SW480 (cell line): Measurements from ENCODE around the gene SNCAIP.
A peak's percentile ranks its signal among the peaks of the same experiment; 100 is the strongest.

Experiments
- DNase-seq: peaks from one replicate; pipeline ENCODE4 v3.0.0-alpha.2; 2016; ENCODE audit warnings: low spot score

Gene SNCAIP

DNA sequence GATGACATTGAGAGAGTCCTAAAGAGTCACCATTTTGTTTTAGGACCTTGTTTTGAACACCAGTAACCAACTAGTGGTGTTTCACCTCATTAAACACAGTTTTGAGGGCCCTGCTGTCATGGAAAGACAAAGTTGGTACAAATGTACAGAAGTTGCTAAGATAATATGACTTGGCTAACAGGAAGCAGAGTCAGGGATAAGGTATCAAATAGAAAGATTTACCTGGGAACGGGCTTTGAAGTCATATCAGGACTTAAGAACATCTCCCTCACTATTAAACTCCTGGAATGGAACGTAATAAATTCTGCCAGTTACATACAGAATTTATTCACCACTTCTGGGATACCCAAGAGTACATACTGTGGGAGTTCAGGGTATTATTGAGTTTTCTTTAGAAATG lies 115.6 kb downstream of the SNCAIP start:
- no peak for DNase-seq

DNA sequence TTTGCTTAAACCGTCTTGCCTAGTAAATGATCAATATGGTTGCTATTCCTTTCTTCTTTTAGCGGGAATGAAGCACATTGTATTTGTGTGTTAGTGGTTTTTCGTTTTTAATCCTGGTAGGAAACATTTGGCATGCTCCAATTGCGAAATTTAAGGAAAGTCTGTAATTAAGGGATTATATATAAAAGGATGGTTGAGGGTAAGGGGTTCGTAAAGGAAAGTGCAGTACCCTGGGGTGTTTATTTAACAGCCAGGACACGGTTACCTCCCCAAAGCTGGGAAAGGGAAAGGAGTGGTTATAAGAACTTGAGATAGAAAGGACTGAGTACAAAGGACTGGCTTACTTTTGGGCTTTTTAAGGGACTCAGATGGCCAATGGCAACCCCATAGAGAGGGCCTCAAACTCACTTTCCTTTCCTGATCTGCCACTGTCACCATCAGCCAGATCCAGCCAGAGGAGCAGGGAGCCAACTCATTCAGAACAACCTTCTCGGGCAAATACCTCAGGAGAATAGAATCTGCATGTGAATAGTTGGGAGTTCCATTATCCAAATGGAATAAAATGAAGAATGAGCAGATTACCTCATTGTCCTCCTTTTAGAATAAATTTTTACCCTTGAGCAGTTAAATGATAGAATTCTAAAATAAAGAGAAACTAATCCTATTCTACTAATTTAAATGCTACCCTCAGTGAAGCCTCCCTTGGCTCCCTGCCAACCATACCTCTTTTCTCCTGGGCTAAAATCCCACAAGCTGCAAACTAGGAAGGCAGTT lies 117.7 kb downstream of the SNCAIP start:
- DNase-seq = no peak

DNA sequence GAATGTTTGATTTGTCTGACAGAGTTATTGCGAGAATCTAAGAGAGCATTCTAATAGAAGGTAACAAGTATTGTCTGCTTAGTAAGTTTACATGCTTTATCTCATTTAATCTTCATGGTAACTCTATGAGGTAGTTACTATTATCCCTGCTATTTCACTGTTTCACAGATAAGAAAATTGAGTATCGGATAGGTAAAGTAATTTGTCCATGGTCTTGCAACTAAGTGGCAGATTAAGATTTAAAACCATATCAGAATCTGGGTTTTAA lies 118.2 kb downstream of the SNCAIP start:
- DNase-seq = no peak

DNA sequence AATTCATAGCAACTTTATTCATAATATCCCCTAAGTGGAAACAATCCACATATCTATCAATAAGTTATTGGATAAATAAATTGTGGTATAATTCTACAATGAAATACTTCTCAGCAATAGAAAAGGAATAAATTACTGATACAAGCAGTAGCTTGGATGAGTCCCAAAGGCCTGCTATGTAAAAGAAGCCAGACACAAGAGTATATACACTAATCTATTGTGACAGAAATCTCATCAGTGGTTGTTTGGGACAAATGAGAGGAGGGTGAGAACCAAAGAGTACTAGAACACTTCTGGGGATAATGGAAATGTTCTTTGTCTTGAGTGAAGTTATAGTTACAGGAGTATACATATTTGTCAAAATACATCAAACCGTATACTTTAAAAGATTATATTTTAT lies 119.3 kb downstream of the SNCAIP start:
- no peak for DNase-seq

DNA sequence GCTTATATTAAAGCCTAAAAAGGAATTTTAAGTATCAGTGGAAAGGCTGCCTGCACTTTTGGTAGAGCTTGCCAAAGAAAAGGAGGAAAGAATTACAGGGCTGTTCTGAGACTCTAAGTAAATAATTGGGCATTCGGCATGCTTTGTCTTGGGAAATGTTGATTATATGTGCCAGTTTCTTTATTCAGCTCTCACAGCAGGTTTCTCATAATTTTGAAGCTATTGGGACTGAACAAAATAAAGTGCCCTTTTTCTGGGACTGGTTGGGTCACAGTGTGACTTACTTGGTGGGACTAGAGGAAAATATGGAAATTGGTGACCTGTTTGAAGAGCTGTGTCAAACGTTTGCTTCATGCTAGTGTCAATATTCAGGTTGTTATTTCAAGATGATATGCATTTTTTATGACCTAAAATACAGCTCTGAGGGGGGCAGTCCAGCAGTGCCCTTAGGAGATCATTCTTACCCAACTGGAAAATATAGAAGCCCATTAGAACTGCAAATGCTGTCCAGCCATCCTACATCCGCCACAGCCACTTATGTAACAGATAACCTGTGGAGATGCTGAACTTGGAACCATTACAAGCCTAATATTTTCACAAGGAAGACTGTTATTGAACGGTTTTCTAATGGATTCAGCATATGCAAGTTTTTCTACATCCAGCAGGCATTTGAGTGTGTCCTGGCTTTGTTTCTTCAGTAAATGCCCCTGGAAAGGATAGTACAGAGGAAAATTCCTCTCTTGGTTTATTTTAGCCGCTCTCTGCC lies 122.4 kb downstream of the SNCAIP start:
- DNase-seq = no peak

DNA sequence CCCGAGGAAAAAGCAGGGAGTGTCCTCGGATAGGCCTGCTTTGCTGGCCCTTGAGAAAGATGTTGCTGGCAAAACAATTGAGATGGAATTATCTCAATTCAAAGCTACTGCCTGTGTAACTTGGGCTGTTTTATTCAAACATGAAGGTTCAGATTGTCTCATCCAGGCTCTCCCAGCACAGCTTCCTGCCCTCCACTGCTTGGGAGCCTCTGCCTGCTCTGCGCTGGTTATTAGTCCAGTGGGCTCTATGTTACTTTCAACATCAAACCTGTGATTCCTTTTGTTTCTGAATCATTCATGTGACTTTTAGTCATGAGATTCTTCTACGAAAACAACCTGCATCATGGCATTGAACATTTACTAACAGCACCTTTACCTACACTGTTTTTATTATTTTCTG lies 123.2 kb downstream of the SNCAIP start:
- DNase-seq = no peak

DNA sequence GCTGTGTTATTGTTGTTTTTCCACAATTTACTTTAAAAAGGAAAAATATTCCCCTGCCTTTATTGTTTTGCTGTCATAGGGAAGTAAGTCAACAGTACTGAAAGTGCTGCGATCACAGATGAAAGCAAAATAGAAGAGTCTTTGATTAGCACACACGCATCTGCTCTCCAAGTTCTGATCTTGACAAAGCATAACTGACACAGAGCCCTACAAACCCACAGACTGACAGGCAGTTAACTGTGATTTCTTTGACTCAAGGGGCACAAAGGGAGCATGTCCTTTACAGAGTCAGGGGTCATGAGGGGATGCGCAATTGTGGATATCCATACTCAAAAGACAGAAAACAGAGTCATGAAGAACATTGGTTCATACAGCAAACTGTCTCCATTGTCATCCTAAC lies 123.7 kb downstream of the SNCAIP start:
- no peak for DNase-seq

DNA sequence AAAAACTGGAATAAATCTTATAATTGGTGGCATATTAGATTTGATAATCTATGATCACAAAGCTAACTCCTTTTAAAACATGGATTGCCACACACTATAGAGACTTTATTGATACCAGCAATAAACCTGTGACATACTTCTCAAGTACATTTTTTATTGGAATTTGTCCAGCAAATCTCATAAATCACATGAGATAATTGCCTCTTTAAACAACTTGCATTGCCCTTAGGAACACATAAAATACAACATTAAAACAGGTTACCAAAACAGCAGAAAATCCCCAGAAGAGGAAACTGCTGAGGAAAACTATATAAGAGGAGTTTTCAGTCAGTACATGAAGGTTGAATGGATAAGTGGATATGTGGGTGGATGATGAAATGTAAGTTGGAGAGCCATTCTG lies 124.6 kb downstream of the SNCAIP start:
- DNase-seq = no peak

DNA sequence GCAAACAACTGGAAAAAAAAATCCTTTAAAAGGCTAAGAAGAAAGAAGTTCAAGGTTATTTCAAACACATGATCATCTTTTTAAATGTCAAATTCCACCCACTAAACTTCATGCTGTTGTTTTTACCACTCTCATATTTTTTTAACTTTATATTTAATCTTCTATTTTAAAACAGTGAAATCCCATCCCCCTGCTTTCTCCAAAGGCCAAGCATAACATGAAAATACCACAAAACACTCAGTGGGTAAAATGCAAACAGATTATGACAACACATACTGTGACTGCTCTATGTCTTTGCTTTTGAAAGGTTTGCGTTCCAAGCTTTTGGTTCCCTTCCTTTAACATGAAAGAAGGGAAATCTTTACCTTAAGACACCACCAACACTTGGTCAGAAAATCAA lies 127.6 kb downstream of the SNCAIP start:
- DNase-seq = no peak

DNA sequence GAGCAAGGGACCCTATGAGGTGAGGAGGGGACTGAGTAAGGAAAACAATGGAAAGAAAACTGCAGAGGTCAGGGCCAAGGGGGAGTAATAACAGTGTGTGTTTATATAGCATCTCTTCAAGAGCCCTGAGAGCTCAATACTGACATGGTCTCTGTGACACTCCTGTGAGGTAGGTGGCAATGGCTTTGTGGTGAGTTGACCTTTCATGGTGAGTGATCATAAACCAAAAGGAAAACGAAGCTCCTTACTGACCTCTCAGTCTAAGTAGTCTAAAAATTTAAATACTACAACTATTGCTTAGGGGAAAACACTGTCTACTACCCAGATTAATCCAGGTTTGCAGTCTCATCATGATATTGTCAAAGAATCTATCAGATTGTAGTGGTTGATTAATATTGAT lies 130.9 kb downstream of the SNCAIP start:
- DNase-seq = no peak

DNA sequence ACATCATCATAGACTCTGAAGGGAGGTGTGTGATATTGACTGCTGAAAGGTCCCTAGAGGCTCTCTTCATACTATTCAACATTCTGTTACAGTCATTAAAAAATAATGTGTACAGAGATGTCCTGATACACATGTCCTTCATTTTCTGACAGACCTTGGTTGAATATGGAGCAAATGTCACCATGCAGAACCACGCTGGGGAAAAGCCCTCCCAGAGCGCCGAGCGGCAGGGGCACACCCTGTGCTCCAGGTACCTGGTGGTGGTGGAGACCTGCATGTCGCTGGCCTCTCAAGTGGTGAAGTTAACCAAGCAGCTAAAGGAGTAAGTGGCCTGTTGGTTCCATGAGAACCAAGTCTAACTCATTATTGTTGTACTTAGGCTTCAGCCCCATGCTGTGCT lies 132.4 kb downstream of the SNCAIP start:
- DNase-seq = no peak

DNA sequence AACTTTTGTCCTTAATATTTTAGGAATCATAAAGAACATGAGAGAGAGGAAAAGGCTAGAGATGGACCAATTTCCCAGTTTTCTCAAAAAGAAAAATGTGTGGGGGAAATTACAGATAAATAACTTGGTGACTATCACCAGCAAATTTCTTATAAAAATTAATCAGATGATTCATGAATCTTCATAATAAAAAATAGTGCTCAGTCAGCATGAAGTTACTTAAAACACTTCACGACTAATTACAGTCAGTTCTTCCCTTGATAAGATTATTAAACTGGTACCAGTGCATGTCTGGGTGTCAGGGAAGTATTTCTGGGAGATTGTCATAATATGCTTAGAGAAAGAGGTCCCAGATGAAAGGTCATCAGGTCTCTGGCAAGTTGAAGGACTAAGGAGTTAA lies 133.0 kb downstream of the SNCAIP start:
- DNase-seq = no peak

DNA sequence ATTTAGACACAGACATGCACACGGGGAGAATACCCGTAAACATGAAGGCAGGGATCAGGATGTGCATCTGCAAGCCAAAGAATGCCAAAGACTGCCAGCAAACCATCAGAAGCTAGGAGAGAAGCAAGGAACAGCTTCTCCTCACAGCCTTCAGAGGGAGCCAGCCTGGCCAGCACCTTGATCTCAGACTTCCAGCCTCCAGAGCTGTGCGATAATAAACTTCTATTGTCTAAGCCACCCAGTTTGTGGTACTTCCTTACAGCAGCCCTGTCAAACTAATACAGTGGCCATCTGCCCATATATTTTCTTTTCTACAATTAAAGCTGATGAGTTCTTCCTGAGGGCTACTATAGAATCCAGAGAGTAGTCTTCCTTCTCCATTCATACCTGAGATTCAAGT lies 135.0 kb downstream of the SNCAIP start:
- no peak for DNase-seq

DNA sequence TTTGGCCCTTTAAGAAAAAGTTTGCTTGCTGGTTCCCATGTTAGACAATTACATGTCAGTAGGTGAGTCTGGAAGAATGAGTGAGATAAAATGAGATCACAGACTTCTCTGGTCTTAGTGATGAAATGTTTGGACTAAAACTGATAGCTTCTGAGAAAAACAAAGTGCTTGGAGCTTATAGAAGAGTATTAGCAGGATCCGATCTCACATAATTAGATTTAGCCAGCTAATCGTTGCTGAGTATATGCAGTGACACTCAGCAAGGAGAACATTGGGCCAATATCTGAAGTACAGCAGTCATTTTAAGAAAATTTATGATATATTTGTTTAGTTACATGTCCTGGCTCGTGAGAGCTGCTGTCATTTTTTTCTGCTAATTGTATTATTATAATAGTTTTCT lies 135.8 kb downstream of the SNCAIP start:
- DNase-seq = no peak

DNA sequence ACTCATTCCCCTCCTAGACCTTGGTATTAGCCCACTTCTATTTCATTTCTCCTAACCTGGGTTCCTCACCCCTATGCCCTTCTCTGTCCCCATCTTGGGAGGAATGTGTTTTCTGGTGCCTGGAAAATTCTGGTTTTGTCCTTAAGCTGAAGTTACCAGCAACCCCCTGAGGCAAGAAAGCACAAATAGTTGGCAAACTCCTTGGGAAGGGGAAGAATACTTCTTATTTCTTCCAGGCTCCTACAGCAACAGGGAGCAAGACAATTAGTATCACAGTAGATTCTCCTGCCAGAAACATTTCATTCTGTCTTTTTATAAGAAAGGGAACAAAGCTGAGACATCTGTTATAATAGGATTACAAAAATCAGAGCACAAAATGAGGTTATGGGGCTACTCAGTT lies 142.5 kb downstream of the SNCAIP start:
- DNase-seq = no peak

DNA sequence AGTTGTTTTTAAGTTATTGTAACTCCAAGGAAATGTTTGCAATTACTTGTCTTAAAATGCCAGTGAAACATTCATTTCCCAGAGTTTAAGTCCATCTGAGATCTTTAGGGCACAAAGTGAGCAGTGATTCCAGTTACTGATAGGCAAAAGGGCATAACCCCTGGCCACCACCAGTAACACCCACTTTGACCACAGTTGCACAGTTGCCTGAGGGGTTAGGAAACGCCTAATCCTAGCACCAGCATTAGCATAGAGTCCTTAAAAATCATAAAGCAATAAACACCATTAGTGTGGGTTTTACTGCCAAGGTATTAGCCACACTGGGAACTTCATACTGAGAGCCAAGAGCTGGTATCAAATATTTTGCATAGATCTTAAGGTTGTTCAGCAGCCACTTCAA lies 143.9 kb downstream of the SNCAIP start:
- DNase-seq = no peak

DNA sequence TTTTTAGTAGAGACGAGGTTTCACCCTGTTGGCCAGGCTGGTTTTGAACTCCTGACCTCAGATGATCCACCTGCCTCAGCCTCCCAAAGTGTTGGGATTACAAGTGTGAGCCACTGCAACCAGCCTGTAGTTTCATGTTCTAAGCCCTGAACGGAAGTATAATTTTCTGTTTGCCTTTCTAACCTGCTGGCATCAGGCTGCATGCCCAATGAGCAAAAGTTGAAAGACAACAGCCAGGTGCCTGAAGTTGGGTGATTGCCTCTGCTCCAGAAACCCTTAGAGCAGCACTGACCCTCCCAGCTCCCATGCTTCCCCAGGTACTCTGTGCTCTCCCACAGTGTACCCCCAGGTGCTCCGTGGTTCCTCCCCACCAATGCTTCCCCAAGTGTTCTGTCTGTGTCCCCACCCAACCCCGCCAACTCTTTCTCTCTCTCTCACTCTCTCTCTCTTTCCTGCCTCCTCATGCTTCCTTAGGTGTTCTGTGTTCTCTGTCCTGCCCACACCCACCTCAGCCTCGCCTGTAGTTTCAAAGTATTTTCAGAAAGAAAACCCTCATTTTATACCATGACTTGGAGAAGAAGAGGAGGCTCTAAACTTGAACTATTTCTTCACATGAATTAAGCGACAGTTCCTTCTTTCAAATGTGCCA lies 145.3 kb downstream of the SNCAIP start:
- DNase-seq = no peak

DNA sequence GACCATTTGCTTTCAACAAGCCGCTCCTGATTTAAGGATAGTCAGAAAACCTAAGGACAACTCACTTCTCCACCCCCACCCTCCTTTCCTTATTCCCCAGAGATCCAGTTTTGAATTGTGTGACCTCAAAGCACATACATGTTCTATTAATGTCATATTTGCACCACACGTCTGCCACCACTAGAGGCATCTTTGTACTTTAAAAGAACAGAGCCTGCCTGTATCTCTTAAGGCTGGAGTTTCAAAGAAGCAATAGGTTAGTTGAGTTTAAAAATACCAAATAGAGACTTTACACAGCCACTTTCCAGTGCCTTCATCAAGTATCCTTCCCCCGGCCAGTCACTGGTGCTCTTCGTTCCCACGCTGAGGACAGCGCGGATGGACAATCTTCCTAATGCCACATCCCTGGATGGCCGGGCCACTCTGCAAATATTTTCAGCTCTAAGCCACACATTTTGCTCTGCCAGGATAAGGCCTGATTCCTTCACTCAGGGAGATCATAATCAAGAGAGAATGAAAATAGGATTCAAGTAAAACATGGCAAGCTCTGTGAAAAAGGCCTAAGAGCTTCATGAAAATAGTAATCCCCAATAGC lies 146.3 kb downstream of the SNCAIP start:
- DNase-seq = peak; percentile 51

DNA sequence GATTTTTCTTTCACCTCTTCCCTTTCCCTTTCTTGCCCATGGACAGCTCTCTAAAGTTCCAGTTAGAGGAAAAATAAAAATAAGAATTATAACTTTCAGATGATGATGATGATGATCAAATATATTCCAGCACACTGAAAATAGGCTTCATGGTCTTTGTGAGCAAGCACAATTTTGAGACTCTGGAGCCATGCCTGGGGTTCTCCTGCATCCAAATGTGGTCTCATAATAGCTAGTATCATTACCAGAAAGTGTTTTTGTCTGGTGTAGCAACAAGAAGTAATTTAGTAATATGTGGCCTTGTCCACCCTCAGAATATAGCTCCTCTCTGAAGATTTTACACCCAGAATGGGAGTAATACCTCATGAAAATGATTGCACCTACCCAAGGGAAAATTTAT lies 150.4 kb downstream of the SNCAIP start:
- DNase-seq = no peak

DNA sequence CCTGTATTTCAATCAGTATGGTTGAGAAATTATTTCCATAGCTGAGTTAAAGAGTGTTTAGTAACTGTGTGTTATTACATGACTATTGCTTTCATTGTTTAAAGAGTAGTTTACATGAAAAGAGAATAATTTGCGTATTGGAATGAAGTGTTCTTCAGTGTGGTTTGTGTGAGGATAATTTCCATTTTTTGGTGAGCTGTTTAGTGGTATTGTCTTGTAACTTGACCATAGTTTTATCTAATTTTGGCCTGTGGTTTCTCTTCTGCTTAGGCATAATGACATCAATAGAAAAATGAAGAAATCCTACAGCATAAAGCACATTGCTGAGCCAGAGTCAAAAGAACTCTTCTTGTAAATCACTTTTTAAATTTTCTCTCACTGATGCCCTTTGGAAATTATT lies 151.2 kb downstream of the SNCAIP start:
- no peak for DNase-seq

DNA sequence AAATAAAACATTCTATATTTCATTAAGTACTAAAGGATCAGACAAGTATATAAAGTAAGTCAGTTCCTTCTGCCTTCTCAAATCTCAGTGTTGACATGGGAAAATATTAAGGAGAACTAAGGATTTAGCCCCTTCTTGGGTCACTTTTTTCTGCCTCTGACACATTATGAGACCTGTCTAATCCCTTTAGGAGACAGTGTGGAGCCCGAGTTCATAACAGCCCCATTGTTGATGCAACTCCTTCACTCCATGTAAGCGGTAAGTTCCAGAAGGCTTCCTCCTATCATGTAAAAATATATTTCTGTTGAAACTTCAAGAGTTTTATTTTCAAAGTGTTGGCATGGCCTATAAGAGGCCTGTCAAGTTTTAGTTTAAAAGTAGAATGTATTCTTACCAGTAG lies 152.2 kb downstream of the SNCAIP start:
- no peak for DNase-seq

DNA sequence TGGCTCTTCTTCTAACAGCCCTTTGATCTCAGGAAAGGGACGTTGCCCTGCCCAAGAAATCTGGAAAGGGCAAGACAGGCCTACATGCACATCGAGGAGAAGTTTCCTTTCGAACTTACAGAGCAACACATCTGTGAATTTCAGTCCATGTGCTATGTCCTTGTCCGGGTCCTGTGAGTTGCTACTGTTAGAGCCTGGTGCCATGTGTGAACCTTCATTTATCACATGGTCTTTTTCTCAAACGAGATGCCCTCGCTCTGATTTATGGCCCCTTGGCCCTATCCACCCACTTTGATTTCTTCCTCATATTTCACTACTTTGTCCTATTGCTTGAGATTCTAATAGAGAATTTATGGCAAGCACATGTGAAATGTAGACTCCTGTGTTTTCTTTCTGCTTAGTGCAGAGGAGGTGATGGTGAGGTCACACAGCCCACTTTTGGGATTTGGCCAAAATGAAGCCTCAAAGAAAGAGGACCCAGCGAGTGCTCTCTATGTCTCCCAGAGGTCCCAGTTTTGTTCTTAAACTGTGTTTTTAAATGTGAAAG lies 153.1 kb downstream of the SNCAIP start:
- DNase-seq = no peak

DNA sequence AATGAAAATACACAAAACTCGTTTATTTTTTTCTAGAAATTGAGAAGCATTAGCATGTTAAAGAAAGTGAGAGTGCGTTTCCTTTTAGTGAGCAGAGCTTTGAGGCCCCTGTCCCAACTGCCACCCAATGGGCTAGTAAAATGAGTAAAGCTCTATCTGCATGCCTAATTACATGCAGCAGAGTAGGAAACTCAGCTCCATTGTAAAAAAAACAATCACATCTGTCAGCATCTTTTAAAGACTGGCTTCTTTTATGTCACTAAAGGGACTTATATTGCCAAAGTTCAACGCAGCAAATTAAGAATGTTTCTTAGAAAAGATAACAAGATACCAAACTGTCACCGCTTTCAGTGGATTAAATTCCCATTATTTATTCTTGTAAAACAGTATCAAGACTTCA lies 154.0 kb downstream of the SNCAIP start:
- DNase-seq = no peak
